PC-3 (cell line): ENCODE data around the gene CNN1. TPM values are rescaled to one million over a fixed set of nuclear protein-coding genes. Genes with fewer than 3 reads are reported as not detected.

Source experiments
- ATAC-seq: fragments of 200-7000 bp; cut with Tn5 transposase; 2 replicates; pipeline ENCODE4 v1.9.1; 2020; ENCODE audit warnings: mild to moderate bottlenecking, moderate library complexity
- BruUV-seq: library from RNA; stranded (reverse); fragments of 400-500 nt; replicated peaks from 2 replicates; lab custom pipeline; 2021; lab: Mats Ljungman, UMichigan
- CTCF ChIA-PET: fragments of 300-600 bp; sonication (Branson Sonifier 250); formaldehyde crosslinking; loops from one replicate; lab custom pipeline; 2022; ENCODE audit warnings: antibody characterized with exemption; lab: Charles Lee
- POLR2A ChIA-PET: fragments of 300-600 bp; sonication (Branson Sonifier 250); formaldehyde crosslinking; loops from one replicate; lab custom pipeline; 2022; ENCODE audit warnings: antibody characterized with exemption; ENCODE audit not compliant: unreplicated experiment; lab: Charles Lee
- DNase-seq: peaks from one replicate; pipeline ENCODE4 v3.0.0-alpha.2; 2015
- H2AFZ ChIP-seq: fragments of 300-600 bp; sonication (generic); 2 replicates; pipeline ENCODE4 v1.6.0; 2016; ENCODE audit warnings: antibody characterized with exemption, low read length
- H3F3A ChIP-seq: fragments of 300-600 bp; sonication (generic); one replicate; pipeline ENCODE4 v1.6.0; 2017; ENCODE audit warnings: antibody characterized with exemption, low read length, control low read depth, mild to moderate bottlenecking; ENCODE audit not compliant: unreplicated experiment
- H3K27ac ChIP-seq: fragments of 300-600 bp; sonication (generic); 2 replicates; pipeline ENCODE4 v1.5.1; 2016; ENCODE audit warnings: mild to moderate bottlenecking, low read length
- H3K27me3 ChIP-seq: fragments of 300-600 bp; sonication (generic); 2 replicates; pipeline ENCODE4 v1.6.1; 2016; ENCODE audit warnings: low read length, mixed read lengths
- H3K36me3 ChIP-seq: fragments of 300-600 bp; sonication (generic); 2 replicates; pipeline ENCODE4 v1.6.1; 2016; ENCODE audit warnings: low read depth, mixed run types, low read length, mixed read lengths
- H3K4me1 ChIP-seq: fragments of 300-600 bp; sonication (generic); 2 replicates; pipeline ENCODE4 v1.5.1; 2016; ENCODE audit warnings: low read length; ENCODE audit not compliant: insufficient read depth
- H3K4me2 ChIP-seq: fragments of 300-600 bp; sonication (generic); 2 replicates; pipeline ENCODE4 v1.6.0; 2016; ENCODE audit warnings: low read length
- H3K4me3 ChIP-seq: fragments of 300-600 bp; sonication (generic); 2 replicates; pipeline ENCODE4 v1.5.1; 2016; ENCODE audit warnings: mild to moderate bottlenecking, low read length, mixed read lengths
- H3K79me2 ChIP-seq: fragments of 300-600 bp; sonication (generic); 2 replicates; pipeline ENCODE4 v1.6.1; 2017; ENCODE audit warnings: low read length, mixed read lengths
- H3K9ac ChIP-seq: fragments of 300-600 bp; sonication (generic); 2 replicates; pipeline ENCODE4 v1.6.0; 2016; ENCODE audit warnings: mild to moderate bottlenecking, low read length
- H3K9me2 ChIP-seq: fragments of 300-600 bp; sonication (generic); replicated peaks from 2 replicates; pipeline ENCODE4 v1.6.1; 2016; ENCODE audit warnings: mixed run types, low read length, mixed read lengths
- H3K9me3 ChIP-seq: fragments of 300-600 bp; sonication (generic); 2 replicates; pipeline ENCODE4 v1.6.1; 2016; ENCODE audit warnings: low read length, mixed read lengths
- H4K20me1 ChIP-seq: fragments of 300-600 bp; sonication (generic); 2 replicates; pipeline ENCODE4 v1.6.1; 2016; ENCODE audit warnings: low read length, mixed read lengths
- EZH2 ChIP-seq: fragments of 300-600 bp; sonication (generic); IDR thresholded peaks from one replicate; pipeline ENCODE4 v1.6.1; 2017; ENCODE audit warnings: antibody characterized with exemption, mild to moderate bottlenecking, low read length; ENCODE audit not compliant: unreplicated experiment
- EZH2phosphoT487 ChIP-seq: fragments of 300-600 bp; sonication (generic); IDR thresholded peaks from 2 replicates; pipeline ENCODE4 v1.6.1; 2018; ENCODE audit warnings: mild to moderate bottlenecking, antibody characterized with exemption, low read length, borderline replicate concordance
- intact Hi-C: fragments of 100-400 bp; cut with micrococcal nuclease; formaldehyde crosslinking; loops from 2 replicates; pipeline ENCODE4 v1.9.0; 2023
- total RNA-seq: library from RNA; depleted of rRNA; stranded (reverse); fragments of >200 nt; gene quantifications from 2 replicates; pipeline ENCODE4 v1.2.3, GENCODE V29; 2014
- TF ChIP-seq, protein P1 (sequence below): fragments of 300-600 bp; sonication (generic); conservative IDR thresholded peaks from 2 replicates; pipeline ENCODE4 v1.5.1; 2017; ENCODE audit warnings: antibody characterized with exemption, low read depth, mild to moderate bottlenecking, low read length

CNN1 gene
- total RNA-seq, 1 experiment from 2014 or later = 0.77 TPM

DNA sequence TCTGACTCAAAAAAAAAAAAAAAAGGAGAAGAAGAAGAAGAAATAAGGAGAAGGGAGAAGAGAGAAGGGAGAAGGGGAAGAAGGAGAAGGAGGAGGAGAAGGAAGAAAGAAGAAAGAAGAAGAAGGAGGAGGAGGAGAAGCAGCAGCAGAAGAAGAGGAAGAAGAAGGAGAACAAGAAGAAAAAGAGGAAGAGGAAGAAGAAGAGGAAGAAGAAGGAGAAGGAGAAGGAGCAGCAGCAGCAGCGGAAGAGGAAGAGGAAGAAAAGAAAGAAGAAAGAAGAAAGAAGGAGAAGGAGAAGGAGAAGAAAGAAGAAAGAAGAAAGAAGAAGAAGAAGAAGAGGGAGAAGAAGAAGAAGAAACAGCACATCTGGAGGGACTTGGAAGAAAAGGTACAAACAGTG lies 4.1 kb upstream of the CNN1 start:
- no TSS peak for BruUV-seq
- CTCF ChIA-PET = no interaction called here

DNA sequence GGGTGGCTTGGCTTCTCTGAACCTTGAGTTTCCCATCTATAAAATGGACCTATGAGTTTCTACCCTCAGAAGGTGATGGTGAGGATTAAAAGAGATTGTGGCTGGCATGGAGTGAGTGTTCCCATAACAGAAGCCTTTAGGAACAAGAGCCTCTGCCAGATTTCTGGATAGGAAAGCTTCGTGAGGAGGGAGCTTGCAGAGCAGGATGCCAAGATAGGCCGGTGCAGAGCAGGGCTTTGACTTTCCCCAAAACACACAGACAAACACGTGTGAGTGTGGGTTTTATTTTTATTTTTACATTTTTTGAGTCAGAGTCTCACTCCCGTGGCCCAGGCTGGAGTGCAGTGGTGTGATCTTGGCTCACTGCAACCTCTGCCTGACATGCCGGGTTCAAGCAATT lies 3.7 kb upstream of the CNN1 start:
- intact Hi-C loops = loop anchor here (5.0 kb wide), 1 partner anchor 52 kb away; no protein-coding TSS in a partner anchor
- H3K4me1 ChIP-seq = peaks cover 21% of the 10 kb centered on the region
- POLR2A ChIA-PET = no interaction called here
- no peaks in the 10 kb centered on the region for H3K27me3 ChIP-seq
- H3K27ac ChIP-seq = no peak overlapping the region
- H3K9ac ChIP-seq = no peak overlapping the region
- DNase-seq (no peak), ATAC-seq (no peak)
- H3K4me3 ChIP-seq = no peak overlapping the region
- H3K9me2 ChIP-seq = no peaks in the 10 kb centered on the region
- CTCF ChIA-PET = no interaction called here
- no peaks in the 10 kb centered on the region for H3K36me3 ChIP-seq
- no peak for TF ChIP-seq EZH2
- no peak for TF ChIP-seq EZH2phosphoT487
- TF ChIP-seq, protein P1, sequence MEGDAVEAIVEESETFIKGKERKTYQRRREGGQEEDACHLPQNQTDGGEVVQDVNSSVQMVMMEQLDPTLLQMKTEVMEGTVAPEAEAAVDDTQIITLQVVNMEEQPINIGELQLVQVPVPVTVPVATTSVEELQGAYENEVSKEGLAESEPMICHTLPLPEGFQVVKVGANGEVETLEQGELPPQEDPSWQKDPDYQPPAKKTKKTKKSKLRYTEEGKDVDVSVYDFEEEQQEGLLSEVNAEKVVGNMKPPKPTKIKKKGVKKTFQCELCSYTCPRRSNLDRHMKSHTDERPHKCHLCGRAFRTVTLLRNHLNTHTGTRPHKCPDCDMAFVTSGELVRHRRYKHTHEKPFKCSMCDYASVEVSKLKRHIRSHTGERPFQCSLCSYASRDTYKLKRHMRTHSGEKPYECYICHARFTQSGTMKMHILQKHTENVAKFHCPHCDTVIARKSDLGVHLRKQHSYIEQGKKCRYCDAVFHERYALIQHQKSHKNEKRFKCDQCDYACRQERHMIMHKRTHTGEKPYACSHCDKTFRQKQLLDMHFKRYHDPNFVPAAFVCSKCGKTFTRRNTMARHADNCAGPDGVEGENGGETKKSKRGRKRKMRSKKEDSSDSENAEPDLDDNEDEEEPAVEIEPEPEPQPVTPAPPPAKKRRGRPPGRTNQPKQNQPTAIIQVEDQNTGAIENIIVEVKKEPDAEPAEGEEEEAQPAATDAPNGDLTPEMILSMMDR = no peak
- no peak overlapping the region for H2AFZ ChIP-seq
- no TSS peak for BruUV-seq
- H3K79me2 ChIP-seq = no peaks in the 10 kb centered on the region
- no peaks in the 10 kb centered on the region for H3F3A ChIP-seq
- no peaks in the 10 kb centered on the region for H4K20me1 ChIP-seq
- H3K4me2 ChIP-seq = no peak overlapping the region
- H3K9me3 ChIP-seq = no peaks in the 10 kb centered on the region

More for the DNA sequence above, 4.1 kb upstream of the CNN1 start:
- ATAC-seq (no peak), DNase-seq (no peak)
- Histone ChIP-seq H3K9me3 (no peaks in the 10 kb centered on the region), H3K27me3 (no peaks in the 10 kb centered on the region), H3K9ac (no peak overlapping the region), H3K4me1 (peaks cover 21% of the 10 kb centered on the region), H3K9me2 (no peaks in the 10 kb centered on the region), H3K4me2 (no peak overlapping the region), H3F3A (no peaks in the 10 kb centered on the region), H2AFZ (no peak overlapping the region), H3K36me3 (no peaks in the 10 kb centered on the region), H3K27ac (no peak overlapping the region), H3K79me2 (no peaks in the 10 kb centered on the region), H4K20me1 (no peaks in the 10 kb centered on the region), H3K4me3 (no peak overlapping the region)
- POLR2A ChIA-PET = no interaction called here
- no peak for TF ChIP-seq EZH2
- intact Hi-C loops = no loop called here

DNA sequence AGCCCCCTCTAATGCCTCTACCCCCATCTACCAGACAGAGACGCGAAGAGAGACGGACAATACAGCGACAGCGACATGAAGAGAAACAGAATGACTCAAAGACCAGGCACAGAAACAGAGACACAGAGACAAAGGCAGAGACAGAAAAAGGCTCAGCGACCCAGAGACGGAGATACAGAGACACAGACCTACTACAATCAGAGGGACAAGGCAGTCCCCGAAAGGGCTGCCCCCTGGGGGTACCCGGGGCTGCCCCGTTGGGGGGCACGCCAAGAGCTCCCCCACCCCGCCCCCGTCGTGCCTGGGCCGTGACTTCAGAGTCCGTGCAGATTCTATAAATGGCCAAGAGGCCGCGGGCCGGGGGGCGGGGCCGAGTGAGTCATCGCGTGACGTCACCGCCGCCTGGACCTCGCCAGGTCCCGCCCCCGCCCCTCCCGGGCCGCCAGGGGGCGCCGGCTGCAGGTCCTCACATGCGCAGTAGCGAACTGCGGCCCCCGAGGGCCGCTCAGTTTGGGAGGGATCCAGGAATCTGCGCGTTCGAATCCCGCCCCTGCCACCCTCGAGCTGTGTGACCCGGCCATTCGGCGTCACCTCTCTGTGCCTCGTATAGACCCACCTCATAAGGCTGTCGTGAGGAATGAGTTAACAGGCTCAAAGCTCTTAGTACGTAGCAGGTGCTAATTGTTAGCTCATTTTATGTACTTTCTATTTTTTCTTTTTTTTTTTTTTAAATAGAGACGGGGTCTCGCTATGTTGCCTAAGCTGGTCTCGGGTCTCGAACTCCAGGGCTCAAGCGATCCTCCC lies 2.7 kb upstream of the CNN1 start:
- H3K4me1 ChIP-seq = peaks cover 21% of the 10 kb centered on the region
- intact Hi-C loops = loop anchor here (5.0 kb wide), 1 partner anchor 51 kb away; no protein-coding TSS in a partner anchor
- H3K27ac ChIP-seq = peak overlapping the region; percentile 8; the same call in 1 of the 2 replicates
- H3K9me2 ChIP-seq = no peaks in the 10 kb centered on the region
- CTCF ChIA-PET = interaction anchor here (0.6 kb wide), 3 partner anchors 9 to 979 kb away, joined by 3 to 4 read pairs (median 3); no protein-coding TSS in a partner anchor
- no peaks in the 10 kb centered on the region for H3K9me3 ChIP-seq
- no peaks in the 10 kb centered on the region for H3F3A ChIP-seq
- no peaks in the 10 kb centered on the region for H4K20me1 ChIP-seq
- H3K79me2 ChIP-seq = no peaks in the 10 kb centered on the region
- TF ChIP-seq EZH2 (no peak), EZH2phosphoT487 (no peak)
- TF ChIP-seq, protein P1 = peak; percentile 95
- no peak overlapping the region for H3K9ac ChIP-seq
- ATAC-seq (peak; percentile 58), DNase-seq (peak; percentile 93)
- H3K4me3 ChIP-seq = peak overlapping the region; percentile 52; the same call in 1 of the 2 replicates
- no peaks in the 10 kb centered on the region for H3K36me3 ChIP-seq
- H3K27me3 ChIP-seq = no peaks in the 10 kb centered on the region
- POLR2A ChIA-PET = interaction anchor here (0.6 kb wide), 1 partner anchor 23 kb away, joined by 3 read pairs; the partner anchor contains the start of gene ELOF1
- peak overlapping the region; percentile 83 for H2AFZ ChIP-seq
- no TSS peak for BruUV-seq
- peak overlapping the region; percentile 76 for H3K4me2 ChIP-seq
